Measurements from ENCODE around the gene OR1M1.

- TF ChIP-seq CTCF (IDR thresholded peaks at IDR 0.05) (no peak), POLR2A (IDR thresholded peaks at IDR 0.05) (no peak)
These were observed 25.0 kb upstream of the OR1M1 start for GRCh38 chr19:9061879-9062278.

Data from Peyer's patch (tissue), 4 donors.